ENCODE data around the gene FANCE.
A peak's percentile ranks its signal among the peaks of the same experiment; 100 is the strongest.

The FANCE gene

GRCh38 chr6:35491558-35492257, 39.6 kb downstream of the FANCE start:
- Histone ChIP-seq H3K4me1 (ENCODE audit: control insufficient read depth, insufficient read depth, low read length) (peaks cover 64% of the 10 kb centered on the region), H3K36me3 (ENCODE audit: control insufficient read depth, insufficient read depth, low read length) (no peaks in the 10 kb centered on the region), H3K27ac (ENCODE audit: low read depth, low read length) (peak overlapping the region; percentile 99), H3K27me3 (ENCODE audit: control insufficient read depth, insufficient read depth, low read length) (no peaks in the 10 kb centered on the region), H3K4me3 (ENCODE audit: low read length) (peak overlapping the region; percentile 71), H3K9ac (ENCODE audit: low read length) (no peak overlapping the region)

DNA sequence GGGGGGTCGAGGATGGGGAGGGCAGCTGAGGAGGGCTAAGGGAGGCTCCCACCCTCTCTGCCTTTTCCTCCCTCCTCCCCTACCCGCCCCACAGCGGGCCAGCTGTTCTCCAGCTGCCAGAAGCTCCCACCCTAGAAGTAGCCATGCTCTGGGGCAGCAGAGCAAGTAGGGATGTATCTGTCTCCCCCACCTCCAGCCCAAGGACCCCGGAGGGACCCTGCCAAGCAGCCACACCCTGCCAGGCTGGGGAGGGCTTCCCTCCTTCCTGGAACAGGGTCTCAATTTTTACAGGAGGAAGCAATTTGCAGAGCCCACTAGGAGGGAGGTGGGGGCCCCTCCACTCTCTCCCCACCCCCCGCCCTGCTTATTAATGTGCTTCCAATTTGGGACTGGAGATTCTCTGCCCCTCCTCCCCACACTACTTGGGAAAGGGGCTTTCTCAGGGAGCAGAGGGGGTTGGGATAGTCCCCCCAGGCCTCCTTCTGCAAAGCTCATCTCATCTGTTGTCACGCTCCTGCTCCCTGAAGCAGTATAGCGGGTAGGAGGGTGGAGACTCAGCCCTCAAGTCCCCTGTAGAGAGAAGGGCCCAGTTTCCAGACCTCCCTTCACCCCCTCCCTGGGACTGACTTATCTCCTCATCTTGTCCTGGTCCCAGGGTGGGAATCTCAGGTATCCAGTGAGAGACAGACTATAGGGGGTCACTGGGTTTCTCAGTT, 40.3 kb downstream of the FANCE start:
- peak overlapping the region; percentile 51 for H3K4me3 ChIP-seq (ENCODE audit: low read length)
- H3K36me3 ChIP-seq (ENCODE audit: control insufficient read depth, insufficient read depth, low read length), result no peaks in the 10 kb centered on the region
- H3K4me1 ChIP-seq (ENCODE audit: control insufficient read depth, insufficient read depth, low read length), result peaks cover 58% of the 10 kb centered on the region
- peak overlapping the region; percentile 39 for H3K9ac ChIP-seq (ENCODE audit: low read length)
- peak overlapping the region; percentile 99 for H3K27ac ChIP-seq (ENCODE audit: low read depth, low read length)
- no peaks in the 10 kb centered on the region for H3K27me3 ChIP-seq (ENCODE audit: control insufficient read depth, insufficient read depth, low read length)

- no peaks in the 10 kb centered on the region for H3K36me3 ChIP-seq (ENCODE audit: control insufficient read depth, insufficient read depth, low read length)
These were observed 40.8 kb downstream of the FANCE start for GRCh38 chr6:35492974-35493284.

GRCh38 chr6:35493307-35493983, 41.3 kb downstream of the FANCE start:
- peak overlapping the region; percentile 58 for H3K9ac ChIP-seq (ENCODE audit: low read length)
- H3K36me3 ChIP-seq (ENCODE audit: control insufficient read depth, insufficient read depth, low read length), result no peaks in the 10 kb centered on the region
- peaks cover 48% of the 10 kb centered on the region for H3K4me1 ChIP-seq (ENCODE audit: control insufficient read depth, insufficient read depth, low read length)
- no peaks in the 10 kb centered on the region for H3K27me3 ChIP-seq (ENCODE audit: control insufficient read depth, insufficient read depth, low read length)
- peak overlapping the region; percentile 85 for H3K4me3 ChIP-seq (ENCODE audit: low read length)
- H3K27ac ChIP-seq (ENCODE audit: low read depth, low read length), result peak overlapping the region; percentile 99

More at GRCh38 chr6:35492974-35493284, 40.8 kb downstream of the FANCE start:
- no peak overlapping the region for H3K9ac ChIP-seq (ENCODE audit: low read length)
- no peaks in the 10 kb centered on the region for H3K27me3 ChIP-seq (ENCODE audit: control insufficient read depth, insufficient read depth, low read length)
- H3K4me1 ChIP-seq (ENCODE audit: control insufficient read depth, insufficient read depth, low read length), result peaks cover 52% of the 10 kb centered on the region
- H3K27ac ChIP-seq (ENCODE audit: low read depth, low read length), result peak overlapping the region; percentile 99
- H3K4me3 ChIP-seq (ENCODE audit: low read length), result peak overlapping the region; percentile 51

- no peaks in the 10 kb centered on the region for H3K27me3 ChIP-seq (ENCODE audit: control insufficient read depth, insufficient read depth, low read length)
- H3K4me1 ChIP-seq (ENCODE audit: control insufficient read depth, insufficient read depth, low read length), result peaks cover 44% of the 10 kb centered on the region
- H3K36me3 ChIP-seq (ENCODE audit: control insufficient read depth, insufficient read depth, low read length), result no peaks in the 10 kb centered on the region
- peak overlapping the region; percentile 85 for H3K4me3 ChIP-seq (ENCODE audit: low read length)
- H3K27ac ChIP-seq (ENCODE audit: low read depth, low read length), result peak overlapping the region; percentile 99
- H3K9ac ChIP-seq (ENCODE audit: low read length), result peak overlapping the region; percentile 58
These were observed 42.0 kb downstream of the FANCE start for GRCh38 chr6:35494161-35494563.

GRCh38 chr6:35495258-35496035, 43.3 kb downstream of the FANCE start:
- Histone ChIP-seq H3K36me3 (ENCODE audit: control insufficient read depth, insufficient read depth, low read length) (no peaks in the 10 kb centered on the region), H3K4me1 (ENCODE audit: control insufficient read depth, insufficient read depth, low read length) (peaks cover 34% of the 10 kb centered on the region), H3K27me3 (ENCODE audit: control insufficient read depth, insufficient read depth, low read length) (no peaks in the 10 kb centered on the region), H3K4me3 (ENCODE audit: low read length) (peak overlapping the region; percentile 85), H3K27ac (ENCODE audit: low read depth, low read length) (peak overlapping the region; percentile 99), H3K9ac (ENCODE audit: low read length) (peak overlapping the region; percentile 80)

- no peaks in the 10 kb centered on the region for H3K27me3 ChIP-seq (ENCODE audit: control insufficient read depth, insufficient read depth, low read length)
- H3K27ac ChIP-seq (ENCODE audit: low read depth, low read length), result peak overlapping the region; percentile 99
- no peaks in the 10 kb centered on the region for H3K36me3 ChIP-seq (ENCODE audit: control insufficient read depth, insufficient read depth, low read length)
- H3K9ac ChIP-seq (ENCODE audit: low read length), result peak overlapping the region; percentile 80
- H3K4me1 ChIP-seq (ENCODE audit: control insufficient read depth, insufficient read depth, low read length), result peaks cover 32% of the 10 kb centered on the region
- peak overlapping the region; percentile 85 for H3K4me3 ChIP-seq (ENCODE audit: low read length)
These were observed 44.1 kb downstream of the FANCE start for GRCh38 chr6:35496036-35496840.

DNA sequence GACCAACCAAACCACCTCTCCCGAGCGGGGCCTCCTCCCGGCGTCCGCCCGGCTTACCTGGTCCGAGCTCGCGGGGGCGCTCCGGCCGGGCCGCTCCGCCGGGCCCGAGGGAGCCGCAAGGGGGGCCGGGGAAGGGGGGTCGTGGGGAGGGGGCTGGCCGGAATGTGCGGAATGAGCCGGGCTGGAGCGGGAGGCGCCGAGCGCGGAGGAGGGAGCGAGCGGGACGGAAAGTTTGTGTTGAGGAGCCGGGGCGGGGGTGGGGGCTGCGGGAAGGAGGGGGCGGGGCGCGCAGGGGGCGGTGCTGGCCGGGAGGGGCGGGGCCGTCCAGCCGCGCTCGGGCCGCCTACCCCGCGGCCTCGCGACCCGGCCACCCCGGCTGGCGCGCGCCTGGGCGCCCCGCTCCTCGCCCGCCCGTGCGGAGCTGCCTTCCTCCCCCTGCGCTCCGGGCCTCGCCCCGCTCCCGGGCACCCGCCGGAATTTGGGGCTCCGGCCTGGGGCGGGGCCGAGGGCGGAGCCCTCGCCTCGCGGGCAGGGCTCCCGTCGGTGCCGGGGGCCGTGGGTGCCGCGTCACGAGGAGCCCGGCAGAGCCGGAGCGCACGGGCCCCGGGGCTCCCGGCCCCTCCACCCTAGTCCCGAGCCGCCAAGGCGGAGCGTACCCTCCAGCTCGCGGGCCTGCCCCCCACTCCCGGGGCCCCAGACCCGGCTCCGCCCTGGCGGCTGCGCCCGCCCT, 44.9 kb downstream of the FANCE start, which contains the start of gene TEAD3:
Gene TEAD3 (minus strand): TSS at position 239 of the 730 bp plus-strand sequence.
- Histone ChIP-seq H3K27ac (ENCODE audit: low read depth, low read length) (peak within 1 kb of the TSS; percentile 99), H3K4me3 (ENCODE audit: low read length) (peak within 1 kb of the TSS; percentile 85), H3K9ac (ENCODE audit: low read length) (peak within 1 kb of the TSS; percentile 80), H3K27me3 (ENCODE audit: control insufficient read depth, insufficient read depth, low read length) (no peaks in the 10 kb centered on the region), H3K4me1 (ENCODE audit: control insufficient read depth, insufficient read depth, low read length) (peaks cover 24% of the 10 kb centered on the region), H3K36me3 (ENCODE audit: control insufficient read depth, insufficient read depth, low read length) (no peaks in the 10 kb centered on the region)

GRCh38 chr6:35497571-35498421, 45.7 kb downstream of the FANCE start:
- peak overlapping the region; percentile 97 for H3K27ac ChIP-seq (ENCODE audit: low read depth, low read length)
- no peaks in the 10 kb centered on the region for H3K27me3 ChIP-seq (ENCODE audit: control insufficient read depth, insufficient read depth, low read length)
- peak overlapping the region; percentile 68 for H3K4me3 ChIP-seq (ENCODE audit: low read length)
- no peaks in the 10 kb centered on the region for H3K36me3 ChIP-seq (ENCODE audit: control insufficient read depth, insufficient read depth, low read length)
- H3K4me1 ChIP-seq (ENCODE audit: control insufficient read depth, insufficient read depth, low read length), result peaks cover 17% of the 10 kb centered on the region
- peak overlapping the region; percentile 60 for H3K9ac ChIP-seq (ENCODE audit: low read length)

DNA sequence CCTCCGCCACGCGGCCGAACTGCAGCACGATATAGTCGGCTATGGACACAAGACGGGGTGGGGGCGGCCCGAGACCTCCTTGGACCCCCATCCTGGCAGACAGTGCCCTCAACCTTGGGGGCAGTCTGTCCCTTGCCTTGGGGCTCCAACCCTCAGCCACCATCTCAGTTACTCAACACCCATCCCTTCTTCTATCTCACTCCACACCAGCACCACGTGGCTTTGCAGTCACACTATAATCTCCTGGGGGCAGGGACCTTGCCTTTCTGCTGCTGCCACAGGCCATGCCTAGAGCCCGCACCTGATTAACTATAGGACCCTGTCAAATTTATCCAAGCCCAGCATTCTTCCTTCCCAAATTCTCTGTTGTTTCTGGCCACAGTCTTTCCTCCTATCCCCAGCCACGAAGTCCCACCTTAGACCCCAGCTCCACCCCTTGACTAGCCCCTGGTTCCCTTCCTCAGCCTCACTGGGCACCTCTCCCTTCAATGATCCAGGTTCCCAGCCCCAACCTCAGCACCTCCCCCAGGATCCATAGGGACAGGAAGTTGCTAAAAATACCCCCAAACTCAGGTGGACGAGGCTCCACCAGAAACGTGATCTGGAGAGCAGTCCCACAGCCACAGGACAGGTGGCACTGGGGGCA, 46.4 kb downstream of the FANCE start:
- Histone ChIP-seq H3K9ac (ENCODE audit: low read length) (no peak overlapping the region), H3K4me1 (ENCODE audit: control insufficient read depth, insufficient read depth, low read length) (peaks cover 11% of the 10 kb centered on the region), H3K27me3 (ENCODE audit: control insufficient read depth, insufficient read depth, low read length) (no peaks in the 10 kb centered on the region), H3K36me3 (ENCODE audit: control insufficient read depth, insufficient read depth, low read length) (no peaks in the 10 kb centered on the region), H3K27ac (ENCODE audit: low read depth, low read length) (peak overlapping the region; percentile 97), H3K4me3 (ENCODE audit: low read length) (peak overlapping the region; percentile 61)

Data from rectal smooth muscle tissue (tissue), 1 donor.